Esophagus muscularis mucosa (tissue), 3 donors: Measurements from ENCODE around the gene MAX.

ENCODE experiments used
- CTCF ChIP-seq, 3 experiments: fragments of 200-600 bp in 2 of 3; fragments of 450-650 bp in 1 of 3; sonication (generic) in 2 of 3; IDR thresholded peaks; one replicate each; pipeline ENCODE4 v1.5.1; 2017 to 2019; ENCODE audit warnings: antibody characterized with exemption in 3 of 3, mild to moderate bottlenecking in 2 of 3, moderate library complexity in 1 of 3
- POLR2A ChIP-seq: fragments of 450-650 bp; IDR thresholded peaks from one replicate; pipeline ENCODE4 v1.6.1; 2017; ENCODE audit warnings: antibody characterized with exemption, moderate library complexity, mild to moderate bottlenecking, low read depth
- POLR2AphosphoS5 ChIP-seq, 2 donors: sonication (generic); formaldehyde crosslinking; IDR thresholded peaks; one replicate each; pipeline ENCODE4 v1.6.1; 2017; ENCODE audit warnings: antibody characterized with exemption in 2 of 2

GRCh38 chr14:65117769-65118745, 15.7 kb upstream of the MAX start:
- TF ChIP-seq CTCF (IDR thresholded peaks at IDR 0.05) (no peak), POLR2AphosphoS5 (IDR thresholded peaks at IDR 0.05) (peak in 1 of 2 donors; percentile 9), POLR2A (no peak)
